ENCODE results near the gene TMEM266. TPM values are rescaled to one million over a fixed set of nuclear protein-coding genes. Genes with fewer than 3 reads are reported as not detected.

TMEM266 gene
- total RNA-seq, 1 donor from 2014 or later, result not detected

DNA sequence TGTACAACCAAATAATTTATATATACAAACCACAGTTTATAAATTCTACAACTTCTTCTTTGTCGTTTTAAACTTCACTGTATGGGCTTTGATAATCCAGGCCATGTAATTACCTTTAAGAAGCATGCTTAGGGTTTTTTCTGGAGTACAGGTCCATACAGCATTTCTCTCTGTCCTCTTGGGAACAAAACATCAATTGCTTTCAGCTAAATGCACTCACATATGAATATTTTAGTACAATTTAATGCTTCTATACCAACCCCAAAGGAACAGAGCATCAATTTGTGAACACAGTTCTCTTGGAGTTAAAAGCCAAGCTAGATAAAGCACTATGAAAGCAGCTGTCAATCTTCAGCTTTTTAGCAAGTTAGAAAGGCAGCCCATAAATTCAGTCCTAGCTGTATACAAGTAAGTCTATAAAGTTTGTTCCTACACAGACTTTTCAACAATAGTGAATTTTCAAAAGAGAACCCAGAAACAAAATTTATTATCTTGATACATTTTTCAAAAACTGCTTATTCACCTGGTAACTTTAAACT is 185.4 kb downstream of the TMEM266 start:
- Histone ChIP-seq H3K4me1 (ENCODE audit: control insufficient read depth in 3 of 3, insufficient read depth in 3 of 3, low read length in 3 of 3) (no peaks in the 10 kb centered on the region), H3K27me3 (ENCODE audit: control insufficient read depth in 3 of 3, insufficient read depth in 3 of 3, low read length in 3 of 3) (no peaks in the 10 kb centered on the region), H3K36me3 (ENCODE audit: control insufficient read depth in 3 of 3, insufficient read depth in 3 of 3, low read length in 3 of 3) (peaks cover 0 to 7% (median 0%) of the 10 kb centered on the region in 3 donors), H3K4me3 (ENCODE audit: low read length in 3 of 3) (no peak overlapping the region), H3K9ac (ENCODE audit: low read depth in 1 of 3, low read length in 3 of 3) (no peak overlapping the region), H3K9me3 (ENCODE audit: control insufficient read depth in 3 of 3, low read length in 3 of 3) (no peaks in the 10 kb centered on the region), H3K27ac (ENCODE audit: low read depth, low read length) (no peak overlapping the region)

DNA sequence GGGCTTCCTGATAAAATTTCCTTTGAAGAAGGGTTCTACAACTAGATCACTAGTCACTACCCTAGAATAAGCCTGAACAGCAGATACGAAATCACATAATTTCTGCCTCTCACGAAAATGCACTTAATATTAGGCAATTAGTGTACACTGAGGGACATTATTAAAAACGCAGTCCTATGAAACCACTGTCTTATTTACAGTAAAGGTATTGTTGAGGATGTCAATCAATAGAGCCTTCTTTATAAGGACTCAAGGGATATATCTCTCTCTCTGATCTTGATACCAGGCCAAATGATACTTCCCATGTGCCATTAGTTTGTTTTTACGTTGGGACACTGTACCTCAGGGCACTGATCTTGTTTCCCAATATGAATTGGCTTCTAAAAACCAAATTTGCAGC is 191.9 kb downstream of the TMEM266 start:
- Histone ChIP-seq H3K27me3 (ENCODE audit: control insufficient read depth in 3 of 3, insufficient read depth in 3 of 3, low read length in 3 of 3) (no peaks in the 10 kb centered on the region), H3K4me1 (ENCODE audit: control insufficient read depth in 3 of 3, insufficient read depth in 3 of 3, low read length in 3 of 3) (no peaks in the 10 kb centered on the region)

DNA sequence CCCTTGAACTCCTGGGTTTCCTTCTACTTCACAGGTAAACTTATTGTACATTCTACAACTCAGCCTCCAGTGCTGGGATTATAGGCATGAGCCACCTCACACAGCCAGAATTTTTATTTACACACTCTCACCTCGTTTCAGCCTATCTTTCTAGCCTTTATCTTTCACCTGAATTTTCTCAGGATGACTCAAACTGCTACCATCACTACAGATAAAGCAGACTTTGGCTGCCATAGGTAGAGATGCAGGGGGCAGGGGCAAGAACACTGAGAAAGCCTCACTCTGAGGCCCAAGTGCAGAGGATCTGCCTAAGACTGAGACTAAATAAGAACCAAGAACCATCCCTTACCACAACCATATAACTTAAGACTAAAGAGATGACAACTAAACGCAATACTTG is 192.5 kb downstream of the TMEM266 start:
- no peak overlapping the region for H3K27ac ChIP-seq (ENCODE audit: low read depth, low read length)
- H3K9me3 ChIP-seq (ENCODE audit: control insufficient read depth in 3 of 3, low read length in 3 of 3), result no peaks in the 10 kb centered on the region
- no peaks in the 10 kb centered on the region for H3K4me1 ChIP-seq (ENCODE audit: control insufficient read depth in 3 of 3, insufficient read depth in 3 of 3, low read length in 3 of 3)
- no peaks in the 10 kb centered on the region for H3K36me3 ChIP-seq (ENCODE audit: control insufficient read depth in 3 of 3, insufficient read depth in 3 of 3, low read length in 3 of 3)
- no peak overlapping the region for H3K9ac ChIP-seq (ENCODE audit: low read depth in 1 of 3, low read length in 3 of 3)
- H3K27me3 ChIP-seq (ENCODE audit: control insufficient read depth in 3 of 3, insufficient read depth in 3 of 3, low read length in 3 of 3), result no peaks in the 10 kb centered on the region
- H3K4me3 ChIP-seq (ENCODE audit: low read length in 3 of 3), result no peak overlapping the region

More for the DNA sequence above, 191.9 kb downstream of the TMEM266 start:
- H3K9ac ChIP-seq (ENCODE audit: low read depth in 1 of 3, low read length in 3 of 3), result no peak overlapping the region
- H3K27ac ChIP-seq (ENCODE audit: low read depth, low read length), result no peak overlapping the region
- no peak overlapping the region for H3K4me3 ChIP-seq (ENCODE audit: low read length in 3 of 3)
- no peaks in the 10 kb centered on the region for H3K36me3 ChIP-seq (ENCODE audit: control insufficient read depth in 3 of 3, insufficient read depth in 3 of 3, low read length in 3 of 3)
- H3K9me3 ChIP-seq (ENCODE audit: control insufficient read depth in 3 of 3, low read length in 3 of 3), result no peaks in the 10 kb centered on the region

GRCh38 chr15:76253691-76254473 is 194.1 kb downstream of the TMEM266 start:
- H3K9me3 ChIP-seq (ENCODE audit: control insufficient read depth in 3 of 3, low read length in 3 of 3), result no peaks in the 10 kb centered on the region

More at GRCh38 chr15:76253691-76254473, 194.1 kb downstream of the TMEM266 start:
- Histone ChIP-seq H3K36me3 (ENCODE audit: control insufficient read depth in 3 of 3, insufficient read depth in 3 of 3, low read length in 3 of 3) (peaks cover 0 to 6% (median 5%) of the 10 kb centered on the region in 3 donors), H3K27me3 (ENCODE audit: control insufficient read depth in 3 of 3, insufficient read depth in 3 of 3, low read length in 3 of 3) (no peaks in the 10 kb centered on the region), H3K4me1 (ENCODE audit: control insufficient read depth in 3 of 3, insufficient read depth in 3 of 3, low read length in 3 of 3) (no peaks in the 10 kb centered on the region), H3K27ac (ENCODE audit: low read depth, low read length) (no peak overlapping the region), H3K9ac (ENCODE audit: low read depth in 1 of 3, low read length in 3 of 3) (no peak overlapping the region), H3K4me3 (ENCODE audit: low read length in 3 of 3) (no peak overlapping the region)

Other genes with a start within 250 kb of the TMEM266 start
- gene UBE2Q2, start 216.5 kb upstream of the TMEM266 start, total RNA-seq, result 53.2 TPM
- gene FBXO22, start 156.1 kb upstream of the TMEM266 start, total RNA-seq, result 9.9 TPM
- gene NRG4, start 47.6 kb upstream of the TMEM266 start, total RNA-seq, result not detected

Measured in skeletal muscle tissue (tissue), 4 donors.